HepG2 (cell line): ENCODE data around the gene TSC22D4. TPM values are rescaled to one million over a fixed set of nuclear protein-coding genes. Genes with fewer than 3 reads are reported as not detected.

ENCODE experiments used
- ARNT ChIP-seq: fragments of 450-650 bp; IDR thresholded peaks from 2 replicates; pipeline ENCODE4 v1.6.1; 2017
- ATF1 ChIP-seq: IDR thresholded peaks from 2 replicates; pipeline ENCODE4 v1.6.1; 2016; ENCODE audit warnings: mild to moderate bottlenecking, control low read depth
- ATRX ChIP-seq: sonication (generic); formaldehyde crosslinking; IDR thresholded peaks from 2 replicates; pipeline ENCODE4 v1.4.0; 2020; ENCODE audit warnings: missing genetic modification reagents, borderline replicate concordance
- BHLHE40 ChIP-seq: IDR thresholded peaks from 2 replicates; pipeline ENCODE4 v1.6.1; 2011; ENCODE audit warnings: low read length, improper control_type of control experiment
- DR1 ChIP-seq: sonication (generic); formaldehyde crosslinking; IDR thresholded peaks from 2 replicates; pipeline ENCODE4 v1.8.0; 2021; ENCODE audit warnings: mild to moderate bottlenecking, missing genetic modification reagents, inconsistent platforms
- HNRNPLL ChIP-seq: fragments of 200-400 bp; formaldehyde crosslinking; IDR thresholded peaks from 2 replicates; pipeline ENCODE4 v1.6.1; 2017; ENCODE audit warnings: mild to moderate bottlenecking, low read depth, low read length; ENCODE audit not compliant: poor library complexity, severe bottlenecking
- KLF6 ChIP-seq: IDR thresholded peaks from 2 replicates; pipeline ENCODE4 v1.8.0; 2016; ENCODE audit warnings: missing biosample characterization, missing genetic modification reagents
- MBD4 ChIP-seq: IDR thresholded peaks from 2 replicates; pipeline ENCODE4 v1.6.1; 2012; ENCODE audit warnings: low read length, inconsistent platforms, borderline replicate concordance
- NCOA2 ChIP-seq: sonication (generic); formaldehyde crosslinking; IDR thresholded peaks from 2 replicates; pipeline ENCODE4 v1.8.0; 2022; ENCODE audit warnings: inconsistent platforms
- NFIC ChIP-seq: IDR thresholded peaks from 2 replicates; pipeline ENCODE4 v1.6.1; 2012; ENCODE audit warnings: mild to moderate bottlenecking, low read length, inconsistent platforms
- POGK ChIP-seq: sonication (generic); formaldehyde crosslinking; conservative IDR thresholded peaks from 2 replicates; pipeline ENCODE4 v1.8.0; 2022; ENCODE audit warnings: mild to moderate bottlenecking, moderate library complexity, missing genetic modification reagents
- RAD21 ChIP-seq: fragments of 450-650 bp; formaldehyde crosslinking; IDR thresholded peaks from 2 replicates; pipeline ENCODE4 v1.5.0; 2020; ENCODE audit warnings: mild to moderate bottlenecking
- RFXANK ChIP-seq: IDR thresholded peaks from 2 replicates; pipeline ENCODE4 v1.6.1; 2016
- SIN3A ChIP-seq: IDR thresholded peaks from 2 replicates; pipeline ENCODE4 v1.6.1; 2011; ENCODE audit warnings: low read depth, mild to moderate bottlenecking, control low read depth, low read length, borderline replicate concordance
- SRF ChIP-seq: IDR thresholded peaks from 2 replicates; pipeline ENCODE4 v1.6.1; 2011; ENCODE audit warnings: mild to moderate bottlenecking, low read depth, low read length, moderate library complexity
- U2AF1 ChIP-seq: fragments of 200-400 bp; formaldehyde crosslinking; optimal IDR thresholded peaks from 2 replicates; pipeline ENCODE3; 2017; ENCODE audit warnings: mild to moderate bottlenecking, low read depth, low read length
- ZC3H4 ChIP-seq: sonication (generic); formaldehyde crosslinking; IDR thresholded peaks from 2 replicates; pipeline ENCODE4 v1.4.0; 2020; ENCODE audit warnings: missing genetic modification reagents, borderline replicate concordance
- ZFP1 ChIP-seq: IDR thresholded peaks from 2 replicates; pipeline ENCODE4 v1.6.1; 2016
- ZGPAT ChIP-seq: IDR thresholded peaks from 2 replicates; pipeline ENCODE4 v1.6.1; 2016; ENCODE audit warnings: mild to moderate bottlenecking
- ZMYM4 ChIP-seq: sonication (generic); formaldehyde crosslinking; IDR thresholded peaks from 2 replicates; pipeline ENCODE4 v1.8.1; 2023; ENCODE audit warnings: mild to moderate bottlenecking, missing genetic modification reagents
- ZNF17 ChIP-seq: sonication (generic); formaldehyde crosslinking; IDR thresholded peaks from 2 replicates; pipeline ENCODE4 v1.5.0; 2020; ENCODE audit warnings: mild to moderate bottlenecking, missing genetic modification reagents
- ZNF280D ChIP-seq: sonication (generic); formaldehyde crosslinking; IDR thresholded peaks from 2 replicates; pipeline ENCODE4 v1.5.1; 2020; ENCODE audit warnings: mild to moderate bottlenecking, missing genetic modification reagents
- ZNF576 ChIP-seq: sonication (generic); formaldehyde crosslinking; IDR thresholded peaks from 2 replicates; pipeline ENCODE4 v1.4.0; 2020; ENCODE audit warnings: mild to moderate bottlenecking, missing genetic modification reagents
- ZNF816 ChIP-seq: sonication (generic); formaldehyde crosslinking; IDR thresholded peaks from 2 replicates; pipeline ENCODE4 v1.8.0; 2022; ENCODE audit warnings: missing genetic modification reagents, mild to moderate bottlenecking, borderline replicate concordance
- ZSCAN21 ChIP-seq: sonication (generic); formaldehyde crosslinking; IDR thresholded peaks from 2 replicates; pipeline ENCODE4 v1.8.0; 2022; ENCODE audit warnings: mild to moderate bottlenecking, missing genetic modification reagents, moderate library complexity, borderline replicate concordance
- polyA plus RNA-seq, 8 experiments: library from polyadenylated mRNA; depleted of rRNA in 3 of 8; stranded (reverse) in 7 of 8; unstranded in 1 of 8; fragments of >200 nt; fragmentation: Illumina TruSeq in 4 of 8; extraction: Trizol in 4 of 8; gene quantifications; 2 replicates each; pipeline versions ENCODE4 v1.2.1 to v1.2.3, GENCODE V29; 2011 to 2016; ENCODE audit warnings: low read depth in 4 of 8, missing spikeins in 1 of 8, mixed read lengths in 1 of 8; ENCODE audit not compliant: insufficient read depth in 1 of 8
- total RNA-seq, 5 experiments: library from RNA; depleted of rRNA; stranded (reverse); fragments of >200 nt; fragmentation: Illumina TruSeq; extraction: Trizol; gene quantifications; 2 replicates each; pipeline ENCODE4 v1.2.3, GENCODE V29; 2016; ENCODE audit warnings: low read depth in 1 of 5

Gene TSC22D4
- total and polyA plus RNA-seq, 2 of the 13 experiments (the other 11 are each of a cell fraction or from before 2014, with no cell fraction given) = 7.7 to 8.7 TPM

- TF ChIP-seq ZNF280D (CRISPR knock-in tag) (peak; percentile 91), ZNF576 (CRISPR knock-in tag) (no peak), ATF1 (CRISPR knock-in tag) (no peak), BHLHE40 (peak; percentile 99), NCOA2 (CRISPR knock-in tag) (peak; percentile 79), RAD21 (CRISPR knock-in tag) (no peak), ZGPAT (CRISPR knock-in tag) (peak; percentile 91), SIN3A (peak; percentile 65; the same call in 1 of the 2 replicates), ZMYM4 (CRISPR knock-in tag) (peak; percentile 77), HNRNPLL (no peak), ZNF17 (CRISPR knock-in tag) (no peak), MBD4 (no peak), U2AF1 (no peak), ZSCAN21 (peak; percentile 72; the same call in 1 of the 2 replicates), ARNT (no peak), ZFP1 (CRISPR knock-in tag) (no peak), POGK (CRISPR knock-in tag) (peak; percentile 91), RFXANK (CRISPR knock-in tag) (no peak), KLF6 (CRISPR knock-in tag) (no peak), DR1 (CRISPR knock-in tag) (no peak; the same call in 1 of the 2 replicates), ZC3H4 (CRISPR knock-in tag) (peak; percentile 67; the same call in 1 of the 2 replicates), ZNF816 (0 out of 2 replicates have a peak, but pooled peaks have one; percentile 49), SRF (0 out of 2 replicates have a peak, but pooled peaks have one; percentile 45), ATRX (CRISPR knock-in tag) (no peak), NFIC (0 out of 2 replicates have a peak, but pooled peaks have one; percentile 29)
Observed at GRCh38 chr7:100444311-100445278, 34.4 kb downstream of the TSC22D4 start (continued).
